ENCODE measurements around the gene PCOLCE2.

Gene PCOLCE2

GRCh38 chr3:142863930-142864920 is 24.7 kb downstream of the PCOLCE2 start:
- no peak for FAIRE-seq

- FAIRE-seq = no peak
Measured at GRCh38 chr3:142863010-142863817, 25.7 kb downstream of the PCOLCE2 start.

- FAIRE-seq = no peak
Measured at GRCh38 chr3:142861926-142862325, 27.0 kb downstream of the PCOLCE2 start.

GRCh38 chr3:142858043-142858442 is 30.8 kb downstream of the PCOLCE2 start:
- no peak for FAIRE-seq

- FAIRE-seq = no peak
Measured at GRCh38 chr3:142857056-142857455, 31.8 kb downstream of the PCOLCE2 start.

- no peak for FAIRE-seq
Measured at GRCh38 chr3:142853270-142854168, 35.4 kb downstream of the PCOLCE2 start.

GRCh38 chr3:142852009-142852408 is 36.9 kb downstream of the PCOLCE2 start:
- FAIRE-seq = no peak

GRCh38 chr3:142850395-142851023 is 38.4 kb downstream of the PCOLCE2 start:
- FAIRE-seq = no peak

- no peak for FAIRE-seq
Measured at GRCh38 chr3:142849148-142849547, 39.7 kb downstream of the PCOLCE2 start.

- no peak for FAIRE-seq
Measured at GRCh38 chr3:142846779-142847577, 41.9 kb downstream of the PCOLCE2 start.

- no peak for FAIRE-seq
Measured at GRCh38 chr3:142844339-142844977, 44.4 kb downstream of the PCOLCE2 start.

- no peak for FAIRE-seq
Measured at GRCh38 chr3:142839831-142840230, 49.1 kb downstream of the PCOLCE2 start.

- no peak for FAIRE-seq
Measured at GRCh38 chr3:142837526-142837925, 51.4 kb downstream of the PCOLCE2 start.

GRCh38 chr3:142828703-142829305 is 60.1 kb downstream of the PCOLCE2 start:
- FAIRE-seq = no peak

- no peak for FAIRE-seq
Measured at GRCh38 chr3:142819179-142819578, 69.7 kb downstream of the PCOLCE2 start.

- no peak for FAIRE-seq
Measured at GRCh38 chr3:142818651-142819050, 70.2 kb downstream of the PCOLCE2 start.

- FAIRE-seq = no peak
Measured at GRCh38 chr3:142817897-142818296, 71.0 kb downstream of the PCOLCE2 start.

- FAIRE-seq = no peak
Measured at GRCh38 chr3:142817356-142817755, 71.5 kb downstream of the PCOLCE2 start.

- FAIRE-seq = no peak
Measured at GRCh38 chr3:142815803-142816202, 73.1 kb downstream of the PCOLCE2 start.

GRCh38 chr3:142809259-142809658 is 79.6 kb downstream of the PCOLCE2 start:
- FAIRE-seq = no peak

Measured in endometrium (tissue), 2 donors.